Right renal pelvis (tissue), 4 donors: ENCODE measurements around the gene SDHB. TPM values are rescaled to one million over a fixed set of nuclear protein-coding genes. Genes with fewer than 3 reads are reported as not detected.

ENCODE experiments used
- DNase-seq, 4 donors: peaks; one replicate each; pipeline ENCODE4 v3.0.0-alpha.2; 2013; ENCODE audit warnings: low read depth in 4 of 4, low spot score in 3 of 4, missing footprints in 1 of 4
- polyA plus RNA-seq, 4 donors: library from polyadenylated mRNA; unstranded; fragments of 120-200 nt; gene quantifications; one replicate each; pipeline ENCODE4 v1.2.1, GENCODE V29; 2013; ENCODE audit not compliant: insufficient read length in 4 of 4

Gene SDHB
- polyA plus RNA-seq, 4 donors = 153 to 164 (median 160) TPM

DNA sequence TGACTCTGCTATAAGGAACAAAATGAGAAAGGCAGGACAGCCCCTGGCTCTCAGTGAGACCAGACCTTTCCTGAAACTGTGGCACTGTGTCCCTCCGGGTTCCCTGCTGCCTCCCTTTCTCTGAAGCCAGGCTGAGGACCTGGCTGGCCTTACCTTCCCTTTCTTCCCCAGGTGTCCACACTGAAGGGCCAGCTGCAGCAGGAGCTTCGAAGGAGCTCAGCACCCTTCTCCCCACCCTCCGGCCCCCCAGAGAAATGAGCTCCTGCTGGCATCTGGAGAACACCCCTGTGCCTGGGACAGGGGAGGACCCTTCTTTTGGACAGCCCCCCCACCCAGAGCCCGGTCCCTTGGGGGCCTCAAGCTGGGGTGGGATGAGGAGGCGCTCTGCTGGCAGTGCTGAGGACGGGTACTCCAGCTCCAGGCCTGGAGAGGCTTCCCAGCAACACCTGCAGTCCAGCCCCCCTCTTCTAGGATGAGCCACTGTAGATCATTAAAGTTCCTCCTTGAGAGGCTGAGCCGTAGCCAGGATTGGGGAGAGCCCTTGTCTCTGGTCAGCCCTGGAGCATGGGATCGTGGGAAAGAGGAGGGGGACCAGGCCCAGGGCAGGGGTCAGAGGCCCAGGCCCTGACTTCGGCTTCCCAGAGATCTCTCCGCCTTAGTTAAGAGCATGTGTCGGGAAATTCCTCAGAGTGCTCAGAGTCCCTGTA, 81.5 kb downstream of the SDHB start:
- no peak for DNase-seq

DNA sequence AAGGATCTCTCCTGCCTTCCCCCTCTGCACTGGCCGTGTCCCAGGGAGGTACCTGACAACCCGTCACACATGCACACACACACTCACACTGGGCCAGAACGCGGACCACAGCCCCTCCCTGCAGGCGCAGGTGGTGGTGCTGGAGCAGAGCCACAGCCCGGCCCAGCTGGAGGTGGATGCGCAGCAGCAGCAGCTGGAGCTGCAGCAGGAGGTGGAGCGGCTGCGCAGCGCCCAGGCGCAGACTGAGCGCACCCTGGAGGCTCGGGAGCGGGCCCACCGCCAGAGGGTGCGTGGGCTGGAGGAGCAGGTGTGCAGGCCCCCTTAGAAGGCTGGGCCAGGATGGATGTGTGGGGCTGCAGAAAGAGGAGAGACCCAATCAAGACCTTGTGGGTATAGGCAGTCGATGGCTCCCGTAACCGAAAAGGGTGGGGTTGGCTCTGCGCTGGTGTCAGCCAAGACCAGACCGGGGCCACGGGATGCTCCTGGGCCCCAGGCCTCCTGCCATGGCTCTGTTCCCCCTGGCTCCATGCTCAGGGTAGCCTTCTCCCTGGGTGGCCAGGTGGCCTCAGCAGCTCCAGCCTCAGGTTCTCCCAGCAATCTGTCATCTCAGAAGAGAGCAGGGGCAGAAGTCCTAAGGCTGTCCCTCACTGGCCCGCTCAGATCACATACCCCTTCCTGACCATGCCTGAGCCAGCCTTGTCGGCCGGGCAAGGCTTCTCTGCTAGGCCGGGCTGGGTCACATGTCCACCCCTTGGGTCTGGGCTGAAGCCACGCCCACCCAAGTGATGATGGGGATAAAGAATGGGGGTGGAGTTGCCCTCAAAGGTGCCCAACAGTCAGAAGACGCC, 82.3 kb downstream of the SDHB start:
- no peak for DNase-seq

DNA sequence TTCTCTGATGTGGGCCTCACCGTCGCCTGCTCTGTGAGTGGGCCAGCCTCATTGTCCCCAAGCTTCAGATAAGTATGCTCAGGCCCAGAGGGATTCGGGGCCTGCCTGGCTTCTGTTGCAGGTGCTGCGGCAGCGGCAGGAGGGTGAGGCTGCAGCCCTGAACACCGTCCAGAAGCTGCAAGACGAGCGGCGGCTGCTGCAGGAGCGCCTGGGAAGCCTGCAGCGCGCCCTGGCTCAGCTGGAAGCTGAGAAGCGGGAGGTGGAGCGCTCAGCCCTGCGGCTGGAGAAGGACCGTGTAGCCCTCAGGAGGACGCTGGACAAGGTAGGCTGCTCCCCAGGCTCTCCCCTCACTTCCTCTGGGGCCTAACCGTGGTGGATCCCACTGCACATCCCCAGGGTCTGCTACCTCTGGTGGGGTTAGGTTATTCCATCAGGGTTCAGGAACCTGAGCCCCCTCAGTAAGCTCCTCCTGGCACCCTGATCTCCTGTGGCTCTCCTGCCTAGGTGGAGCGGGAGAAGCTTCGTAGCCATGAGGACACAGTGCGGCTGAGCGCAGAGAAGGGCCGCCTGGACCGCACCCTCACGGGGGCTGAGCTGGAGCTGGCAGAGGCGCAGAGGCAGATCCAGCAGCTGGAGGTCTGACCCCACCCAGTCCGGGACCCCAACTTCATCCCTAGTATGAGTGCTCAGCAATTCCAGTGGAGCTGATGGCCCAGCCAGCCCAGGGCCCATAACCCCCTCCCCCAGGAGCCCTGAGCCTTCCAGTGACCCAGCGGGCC, 83.5 kb downstream of the SDHB start:
- DNase-seq = no peak

DNA sequence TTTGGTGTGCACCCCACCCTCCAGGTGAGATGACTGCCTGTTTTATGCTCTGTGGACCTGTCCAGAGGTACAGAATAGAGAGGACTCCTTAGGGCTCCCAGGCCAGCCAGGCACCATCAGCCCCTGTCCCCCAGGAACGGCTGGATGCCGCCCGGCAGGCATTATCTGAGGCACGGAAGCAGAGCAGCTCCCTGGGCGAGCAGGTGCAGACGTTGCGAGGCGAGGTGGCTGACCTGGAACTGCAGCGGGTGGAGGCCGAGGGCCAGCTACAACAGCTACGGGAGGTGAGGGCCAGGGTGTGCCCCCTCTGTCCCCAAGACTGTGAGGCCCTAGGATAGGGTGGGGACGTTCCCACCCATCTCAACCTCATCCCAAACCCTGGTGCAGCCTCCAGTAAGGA, 84.2 kb downstream of the SDHB start:
- DNase-seq = no peak

DNA sequence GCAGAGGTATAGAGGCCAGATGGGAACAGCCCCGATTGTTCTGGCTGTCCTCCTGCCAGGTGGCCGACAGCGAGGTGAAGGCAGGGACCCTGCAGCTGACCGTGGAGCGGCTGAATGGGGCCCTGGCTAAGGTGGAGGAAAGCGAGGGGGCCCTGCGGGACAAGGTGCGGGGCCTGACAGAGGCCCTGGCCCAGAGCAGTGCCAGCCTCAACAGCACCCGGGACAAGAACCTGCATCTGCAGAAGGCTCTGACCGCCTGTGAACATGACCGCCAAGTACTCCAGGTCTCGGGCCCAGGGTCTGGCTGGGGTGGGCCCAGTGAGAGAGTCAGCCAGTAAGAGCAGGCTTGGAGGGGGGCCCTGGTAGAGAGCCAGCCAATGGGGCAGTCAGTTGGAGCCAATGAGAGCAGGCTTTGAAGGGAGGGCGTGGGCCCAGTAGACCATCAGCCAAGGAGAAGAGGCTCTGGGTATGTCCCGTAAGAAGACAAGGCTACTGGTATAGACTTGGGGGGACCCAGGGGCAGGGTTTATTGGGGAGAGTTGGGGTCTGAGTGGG, 84.7 kb downstream of the SDHB start:
- no peak for DNase-seq

Other genes starting within 250 kb of the SDHB start
- gene RNU1-2, start 158.1 kb downstream of the SDHB start, polyA plus RNA-seq = not detected
- 10 to 100 TPM; 24.7 to 39.1 (median 29.7) TPM for gene CROCC, start 132.1 kb downstream of the SDHB start, polyA plus RNA-seq
- gene MFAP2, start 73.4 kb downstream of the SDHB start, polyA plus RNA-seq = 100 to 1,000 TPM; 170 to 278 (median 216) TPM
- gene ATP13A2, start 42.1 kb downstream of the SDHB start, polyA plus RNA-seq = 10 to 100 TPM; 28.8 to 37.8 (median 31.1) TPM
- gene PADI2, start 65.4 kb upstream of the SDHB start, polyA plus RNA-seq = 1 to 10 TPM; 2.3 to 3.0 (median 2.6) TPM
- gene PADI1, start 151.1 kb upstream of the SDHB start, polyA plus RNA-seq = under 1 TPM in 3 of 4 donors, not detected in 1; 0.03 to 0.17 (median 0.06) TPM
- gene PADI3, start 195.1 kb upstream of the SDHB start, polyA plus RNA-seq = under 1 TPM in 3 of 4 donors, not detected in 1; 0.10 to 0.22 (median 0.14) TPM